Suprapubic skin (tissue), 4 donors: ENCODE data around the gene VILL. TPM values are rescaled to one million over a fixed set of nuclear protein-coding genes. Genes with fewer than 3 reads are reported as not detected.
A peak's percentile ranks its signal among the peaks of the same experiment; 100 is the strongest.

Experiments used
- DNase-seq, 2 donors: peaks; one replicate each; pipeline ENCODE4 v3.0.0-alpha.2; 2019; ENCODE audit warnings: low spot score in 2 of 2
- H3K27ac ChIP-seq: fragments of 200-600 bp; sonication (generic); one replicate; pipeline ENCODE4 v1.5.1; 2019
- H3K27me3 ChIP-seq: fragments of 200-600 bp; sonication (generic); one replicate; pipeline ENCODE4 v1.5.1; 2019
- H3K36me3 ChIP-seq: fragments of 200-600 bp; sonication (generic); one replicate; pipeline ENCODE4 v1.5.1; 2019
- H3K4me1 ChIP-seq: fragments of 200-600 bp; sonication (generic); one replicate; pipeline ENCODE4 v1.5.1; 2019
- H3K4me3 ChIP-seq: fragments of 200-600 bp; sonication (generic); one replicate; pipeline ENCODE4 v1.5.1; 2019; ENCODE audit warnings: mild to moderate bottlenecking
- H3K9me3 ChIP-seq: fragments of 200-600 bp; sonication (generic); one replicate; pipeline ENCODE4 v1.5.1; 2019
- EP300 ChIP-seq: sonication (generic); formaldehyde crosslinking; IDR thresholded peaks from one replicate; pipeline ENCODE4 v1.6.1; 2017; ENCODE audit warnings: antibody characterized with exemption
- POLR2A ChIP-seq, 2 donors: fragments of 450-650 bp; IDR thresholded peaks; one replicate each; pipeline ENCODE4 v1.6.1; 2017; ENCODE audit warnings: antibody characterized with exemption in 2 of 2, mild to moderate bottlenecking in 2 of 2, moderate library complexity in 2 of 2
- POLR2AphosphoS5 ChIP-seq, 3 donors: sonication (generic); formaldehyde crosslinking; IDR thresholded peaks; one replicate each; pipeline ENCODE4 v1.6.1; 2017; ENCODE audit warnings: antibody characterized with exemption in 3 of 3
- WGBS: methylation state at CpG from one replicate; pipeline ENCODE4 v1.1.5; 2018; 5-methylcytosine and 5-hydroxymethylcytosine counted together
- total RNA-seq, 4 donors: library from RNA; depleted of rRNA; stranded (reverse); fragments of >200 nt; gene quantifications; one replicate each; pipeline ENCODE4 v1.1.0, GENCODE V29; 2016
- TF ChIP-seq, protein P1 (sequence below), 2 donors: fragments of 200-600 bp in 1 of 2; fragments of 450-650 bp in 1 of 2; sonication (generic) in 1 of 2; IDR thresholded peaks; one replicate each; pipeline ENCODE4 v1.5.1; 2016 to 2019; ENCODE audit warnings: antibody characterized with exemption in 2 of 2, mild to moderate bottlenecking in 1 of 2, moderate library complexity in 1 of 2

Gene VILL
- total RNA-seq, 4 donors from 2014 or later, result 13.2 to 16.7 (median 15.0) TPM

DNA sequence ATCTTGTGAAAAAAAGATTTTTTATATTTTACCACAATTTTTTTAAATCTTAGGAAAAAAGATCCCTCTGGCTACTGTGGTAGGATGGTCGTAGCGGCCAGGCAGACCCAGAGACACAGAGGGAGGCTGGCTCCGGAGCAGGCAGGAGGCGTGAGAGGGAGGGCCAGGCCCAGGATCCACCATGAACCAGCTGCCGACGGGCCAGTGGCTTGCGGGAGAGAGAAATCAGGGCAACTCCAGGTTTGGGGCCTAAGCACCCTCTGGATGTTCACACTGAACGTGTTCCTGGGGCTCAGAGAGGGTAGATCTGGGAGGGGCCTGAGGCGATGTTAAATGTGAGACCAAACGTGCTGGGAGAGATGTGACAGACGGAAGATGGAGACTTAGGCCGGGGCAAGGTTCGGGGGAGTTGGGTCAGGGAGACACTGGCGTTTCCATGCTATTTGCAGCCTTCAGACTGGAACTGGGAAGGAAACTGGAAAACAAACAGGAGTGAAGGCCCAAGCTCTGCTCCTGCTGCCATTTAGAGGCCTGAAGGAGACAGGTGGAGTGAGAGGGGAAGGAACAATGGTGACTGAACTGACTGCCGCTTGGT is 1.6 kb upstream of the VILL start:
- Histone ChIP-seq H3K36me3 (peaks cover 9% of the 10 kb centered on the region), H3K4me3 (no peak overlapping the region), H3K27ac (no peak overlapping the region), H3K9me3 (no peaks in the 10 kb centered on the region), H3K4me1 (peaks cover 37% of the 10 kb centered on the region), H3K27me3 (no peaks in the 10 kb centered on the region)
- 87% methylated on average over 15 of the region's 15 CpGs for WGBS
- TF ChIP-seq POLR2A (IDR thresholded peaks at IDR 0.05), result no peak
- TF ChIP-seq, protein P1, sequence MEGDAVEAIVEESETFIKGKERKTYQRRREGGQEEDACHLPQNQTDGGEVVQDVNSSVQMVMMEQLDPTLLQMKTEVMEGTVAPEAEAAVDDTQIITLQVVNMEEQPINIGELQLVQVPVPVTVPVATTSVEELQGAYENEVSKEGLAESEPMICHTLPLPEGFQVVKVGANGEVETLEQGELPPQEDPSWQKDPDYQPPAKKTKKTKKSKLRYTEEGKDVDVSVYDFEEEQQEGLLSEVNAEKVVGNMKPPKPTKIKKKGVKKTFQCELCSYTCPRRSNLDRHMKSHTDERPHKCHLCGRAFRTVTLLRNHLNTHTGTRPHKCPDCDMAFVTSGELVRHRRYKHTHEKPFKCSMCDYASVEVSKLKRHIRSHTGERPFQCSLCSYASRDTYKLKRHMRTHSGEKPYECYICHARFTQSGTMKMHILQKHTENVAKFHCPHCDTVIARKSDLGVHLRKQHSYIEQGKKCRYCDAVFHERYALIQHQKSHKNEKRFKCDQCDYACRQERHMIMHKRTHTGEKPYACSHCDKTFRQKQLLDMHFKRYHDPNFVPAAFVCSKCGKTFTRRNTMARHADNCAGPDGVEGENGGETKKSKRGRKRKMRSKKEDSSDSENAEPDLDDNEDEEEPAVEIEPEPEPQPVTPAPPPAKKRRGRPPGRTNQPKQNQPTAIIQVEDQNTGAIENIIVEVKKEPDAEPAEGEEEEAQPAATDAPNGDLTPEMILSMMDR (IDR thresholded peaks at IDR 0.05), result no peak
- peak; percentile 48 to 68 for DNase-seq

DNA sequence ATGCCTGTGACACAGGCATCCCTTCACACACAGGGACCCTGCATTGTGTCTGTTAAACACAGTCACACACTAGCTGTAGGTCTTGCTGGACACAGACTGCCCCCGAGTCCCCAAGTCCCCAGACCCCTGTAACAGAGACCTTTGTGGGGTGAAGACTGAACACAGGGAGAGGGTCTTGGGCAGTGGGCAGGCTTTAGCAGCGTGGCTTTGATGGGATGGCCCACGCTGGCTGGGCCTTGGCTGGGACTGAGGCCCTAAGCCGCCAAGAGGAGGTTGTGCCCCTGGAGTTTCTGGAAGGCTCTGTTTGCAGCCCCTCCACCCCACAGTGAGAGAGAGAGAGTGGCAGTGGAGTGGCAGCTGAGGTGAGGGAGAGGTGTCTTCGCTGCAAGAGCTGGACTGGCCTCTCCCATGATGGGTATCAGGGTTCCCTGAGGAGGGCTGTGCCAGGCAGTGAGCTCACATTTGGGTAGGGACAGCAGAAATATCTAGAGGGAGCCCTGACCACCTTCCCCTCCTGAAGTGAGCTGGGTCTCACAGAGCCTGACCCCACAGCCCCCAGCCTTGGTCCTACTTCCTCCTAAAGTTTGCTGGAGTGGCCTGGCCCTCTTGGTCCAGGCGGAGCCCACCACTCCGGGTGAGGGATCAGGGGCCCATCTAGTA is 635 bp upstream of the VILL start:
- 91% methylated on average over 5 of the region's 7 CpGs for WGBS
- TF ChIP-seq POLR2AphosphoS5 (IDR thresholded peaks at IDR 0.05), result no peak
- TF ChIP-seq, protein P1 (IDR thresholded peaks at IDR 0.05), result no peak
- no peak for TF ChIP-seq POLR2A (IDR thresholded peaks at IDR 0.05)
- no peak for TF ChIP-seq EP300
- no peak overlapping the region for H3K4me3 ChIP-seq
- DNase-seq, result peak; percentile 42 to 76
- H3K9me3 ChIP-seq, result no peaks in the 10 kb centered on the region
- no peaks in the 10 kb centered on the region for H3K27me3 ChIP-seq
- H3K4me1 ChIP-seq, result peaks cover 43% of the 10 kb centered on the region
- no peak overlapping the region for H3K27ac ChIP-seq
- H3K36me3 ChIP-seq, result no peaks in the 10 kb centered on the region

DNA sequence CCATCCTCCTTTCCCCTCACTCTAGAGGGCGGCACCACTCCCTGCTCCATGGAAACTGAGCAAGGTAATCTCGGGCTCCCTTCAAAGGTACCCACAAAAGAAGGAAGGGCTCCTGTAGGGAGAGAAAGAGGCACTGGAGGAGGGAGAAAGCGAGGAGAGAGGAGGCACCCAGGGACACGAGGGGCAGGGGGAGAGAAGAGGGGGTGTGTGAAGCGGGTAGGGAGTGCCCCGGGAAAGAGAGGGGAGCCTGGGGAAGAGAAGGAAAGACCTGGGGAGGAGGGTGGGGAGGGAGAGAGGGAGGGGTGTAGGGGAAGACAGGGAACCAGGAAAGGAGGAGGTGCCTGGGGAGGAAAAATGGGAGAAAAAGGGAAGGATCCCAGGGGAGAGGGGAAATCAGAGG is 523 bp downstream of the VILL start:
- 56% methylated on average over 6 of the region's 6 CpGs for WGBS
- DNase-seq, result no peak
- Histone ChIP-seq H3K4me1 (peaks cover 39% of the 10 kb centered on the region), H3K4me3 (no peak overlapping the region), H3K36me3 (peaks cover 6% of the 10 kb centered on the region), H3K9me3 (no peaks in the 10 kb centered on the region), H3K27me3 (no peaks in the 10 kb centered on the region), H3K27ac (no peak overlapping the region)
- TF ChIP-seq POLR2A (IDR thresholded peaks at IDR 0.05), result no peak
- TF ChIP-seq POLR2AphosphoS5 (IDR thresholded peaks at IDR 0.05), result no peak
- no peak for TF ChIP-seq EP300
- TF ChIP-seq, protein P1 (IDR thresholded peaks at IDR 0.05), result no peak

DNA sequence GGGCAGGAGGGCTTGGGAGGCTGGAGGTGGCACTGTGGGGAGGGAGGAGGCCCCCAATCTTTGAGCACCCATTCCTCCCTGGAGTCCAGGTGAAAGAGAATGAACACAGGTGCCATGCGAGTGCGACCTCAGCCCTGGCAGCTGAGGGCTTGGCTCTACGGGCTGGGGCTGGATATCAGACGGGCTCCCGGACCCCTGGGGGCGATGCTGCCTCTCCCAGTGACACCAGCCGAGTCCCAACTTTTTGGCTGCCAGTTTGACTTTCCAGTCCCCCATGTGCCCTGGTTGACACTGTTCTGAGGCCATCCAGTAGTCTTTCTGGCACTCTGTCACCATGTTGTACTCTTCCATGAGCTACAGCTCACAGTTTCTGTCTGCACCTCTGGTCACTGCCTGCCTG is 1.2 kb downstream of the VILL start:
- Histone ChIP-seq H3K36me3 (peaks cover 6% of the 10 kb centered on the region), H3K9me3 (no peaks in the 10 kb centered on the region), H3K27ac (no peak overlapping the region), H3K4me1 (peaks cover 33% of the 10 kb centered on the region), H3K4me3 (no peak overlapping the region), H3K27me3 (no peaks in the 10 kb centered on the region)
- 82% methylated on average over 7 of the region's 7 CpGs for WGBS
- DNase-seq, result peak; percentile 45 to 57
- no peak for TF ChIP-seq POLR2AphosphoS5 (IDR thresholded peaks at IDR 0.05)
- no peak for TF ChIP-seq EP300
- TF ChIP-seq, protein P1 (IDR thresholded peaks at IDR 0.05), result no peak
- TF ChIP-seq POLR2A (IDR thresholded peaks at IDR 0.05), result no peak

DNA sequence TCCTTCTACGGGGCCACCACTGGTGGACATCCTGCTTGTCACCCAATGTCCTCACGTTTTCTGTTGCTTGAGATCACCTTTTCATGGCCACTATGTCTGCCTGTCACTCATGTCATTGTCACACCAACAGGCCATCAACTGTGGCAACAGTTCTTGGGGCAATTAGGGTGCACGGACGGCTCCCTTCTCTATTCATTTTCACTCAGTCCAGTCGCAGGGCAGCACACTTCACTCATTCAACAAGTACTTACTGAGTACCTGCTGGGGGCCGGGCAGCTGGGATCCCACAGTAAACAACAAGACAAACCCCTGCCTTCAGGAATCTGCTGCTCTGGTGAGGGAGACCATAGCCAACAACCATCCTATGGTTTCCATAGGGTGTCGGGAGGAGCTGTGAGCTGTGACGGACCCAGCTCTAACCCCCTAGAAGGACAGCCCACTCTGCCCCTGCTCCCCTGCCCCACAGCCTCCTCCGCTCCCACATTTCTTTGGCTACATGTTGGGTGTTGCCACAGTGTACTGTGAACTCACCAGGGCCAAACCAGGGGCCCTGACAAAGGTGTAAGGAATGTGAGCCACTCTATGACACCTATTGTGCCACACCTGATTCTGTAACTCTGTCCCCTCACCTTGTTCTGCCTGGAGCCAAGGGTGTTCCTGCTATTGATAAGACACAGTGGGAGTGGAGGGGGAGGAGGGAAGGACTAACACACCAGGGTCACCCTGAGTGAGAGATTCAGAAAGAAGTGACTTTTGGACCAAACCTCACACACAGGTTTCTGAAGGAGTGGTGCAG is 1.9 kb downstream of the VILL start:
- Histone ChIP-seq H3K36me3 (peaks cover 6% of the 10 kb centered on the region), H3K9me3 (no peaks in the 10 kb centered on the region), H3K4me3 (no peak overlapping the region), H3K4me1 (peaks cover 31% of the 10 kb centered on the region), H3K27ac (peak overlapping the region; percentile 81), H3K27me3 (no peaks in the 10 kb centered on the region)
- DNase-seq, result peak; percentile 55 to 63
- 85% methylated on average over 7 of the region's 9 CpGs for WGBS
- TF ChIP-seq POLR2A (IDR thresholded peaks at IDR 0.05) (no peak), POLR2AphosphoS5 (IDR thresholded peaks at IDR 0.05) (no peak), EP300 (no peak)
- TF ChIP-seq, protein P1 (IDR thresholded peaks at IDR 0.05), result no peak
